ENCODE data around the gene KLF6.

KLF6 gene

GRCh38 chr10:3773460-3774017 is 11.5 kb downstream of the KLF6 start:
- no peak overlapping the region for H3K27ac ChIP-seq
- TF ChIP-seq CTCF (conservative IDR thresholded peaks at IDR 0.05) = no peak
- TF ChIP-seq ZFX (IDR thresholded peaks at IDR 0.05) = no peak

- no peak for TF ChIP-seq ZFX (IDR thresholded peaks at IDR 0.05)
- no peak for TF ChIP-seq CTCF (conservative IDR thresholded peaks at IDR 0.05)
- no peak overlapping the region for H3K27ac ChIP-seq
These were observed 12.4 kb downstream of the KLF6 start for GRCh38 chr10:3772361-3773171.

- TF ChIP-seq ZFX (IDR thresholded peaks at IDR 0.05) (no peak), CTCF (conservative IDR thresholded peaks at IDR 0.05) (no peak)
- no peak overlapping the region for H3K27ac ChIP-seq
These were observed 14.3 kb downstream of the KLF6 start for GRCh38 chr10:3770611-3771110.

GRCh38 chr10:3769556-3769955 is 15.5 kb downstream of the KLF6 start:
- H3K27ac ChIP-seq = no peak overlapping the region
- TF ChIP-seq CTCF (conservative IDR thresholded peaks at IDR 0.05) = no peak
- TF ChIP-seq ZFX (IDR thresholded peaks at IDR 0.05) = no peak

- TF ChIP-seq ZFX (IDR thresholded peaks at IDR 0.05) = no peak
- no peak for TF ChIP-seq CTCF (conservative IDR thresholded peaks at IDR 0.05)
- H3K27ac ChIP-seq = no peak overlapping the region
These were observed 18.8 kb downstream of the KLF6 start for GRCh38 chr10:3766046-3766756.

GRCh38 chr10:3765146-3765545 is 19.9 kb downstream of the KLF6 start:
- TF ChIP-seq CTCF (conservative IDR thresholded peaks at IDR 0.05) = no peak
- no peak for TF ChIP-seq ZFX (IDR thresholded peaks at IDR 0.05)
- H3K27ac ChIP-seq = no peak overlapping the region

- no peak overlapping the region for H3K27ac ChIP-seq
- TF ChIP-seq CTCF (conservative IDR thresholded peaks at IDR 0.05) (no peak), ZFX (IDR thresholded peaks at IDR 0.05) (no peak)
These were observed 20.3 kb downstream of the KLF6 start for GRCh38 chr10:3764626-3765112.
